ENCODE measurements around the gene ZBTB20. TPM values are rescaled to one million over a fixed set of nuclear protein-coding genes. Genes with fewer than 3 reads are reported as not detected.
A peak's percentile ranks its signal among the peaks of the same experiment; 100 is the strongest.

Gene ZBTB20
- total RNA-seq, 2 donors from 2014 or later, result 111 to 189 TPM

GRCh38 chr3:114336122-114336697 lies 810.9 kb downstream of the ZBTB20 start:
- H3K27ac ChIP-seq, result no peak overlapping the region
- no peak for DNase-seq (ENCODE audit: low spot score)
- WGBS, result 70% methylated on average over 1 of the region's 1 CpG
- intact Hi-C loops (cut with DNase I), result no loop called here
- H3K4me3 ChIP-seq, result no peak overlapping the region
- H3K9me3 ChIP-seq, result no peaks in the 10 kb centered on the region
- no peaks in the 10 kb centered on the region for H3K27me3 ChIP-seq (replicated peaks; ENCODE audit: insufficient read depth)
- no peaks in the 10 kb centered on the region for H3K36me3 ChIP-seq
- TF ChIP-seq CTCF (IDR thresholded peaks at IDR 0.05) (peak in 1 of 4 experiments; percentile 31), POLR2AphosphoS5 (IDR thresholded peaks at IDR 0.05) (no peak)
- H3K4me1 ChIP-seq (replicated peaks), result no peaks in the 10 kb centered on the region

GRCh38 chr3:114333923-114334240 lies 813.2 kb downstream of the ZBTB20 start:
- intact Hi-C loops (cut with DNase I), result no loop called here
- no peaks in the 10 kb centered on the region for H3K9me3 ChIP-seq
- no peaks in the 10 kb centered on the region for H3K36me3 ChIP-seq
- no peak overlapping the region for H3K4me3 ChIP-seq
- H3K27me3 ChIP-seq (replicated peaks; ENCODE audit: insufficient read depth), result no peaks in the 10 kb centered on the region
- no peaks in the 10 kb centered on the region for H3K4me1 ChIP-seq (replicated peaks)
- TF ChIP-seq POLR2AphosphoS5 (IDR thresholded peaks at IDR 0.05) (no peak), POLR2A (IDR thresholded peaks at IDR 0.05) (no peak), CTCF (IDR thresholded peaks at IDR 0.05) (no peak)
- no peak for DNase-seq (ENCODE audit: low spot score)
- WGBS, result 94% methylated on average over 2 of the region's 2 CpGs
- no peak overlapping the region for H3K27ac ChIP-seq

GRCh38 chr3:114333180-114333922 lies 813.7 kb downstream of the ZBTB20 start:
- no peak overlapping the region for H3K4me3 ChIP-seq
- no peaks in the 10 kb centered on the region for H3K9me3 ChIP-seq
- 75% methylated on average over 4 of the region's 4 CpGs for WGBS
- no peak overlapping the region for H3K27ac ChIP-seq
- no peak for DNase-seq (ENCODE audit: low spot score)
- H3K4me1 ChIP-seq (replicated peaks), result no peaks in the 10 kb centered on the region
- intact Hi-C loops (cut with DNase I), result no loop called here
- no peaks in the 10 kb centered on the region for H3K36me3 ChIP-seq
- TF ChIP-seq POLR2A (IDR thresholded peaks at IDR 0.05) (no peak), POLR2AphosphoS5 (IDR thresholded peaks at IDR 0.05) (no peak), CTCF (IDR thresholded peaks at IDR 0.05) (no peak)
- H3K27me3 ChIP-seq (replicated peaks; ENCODE audit: insufficient read depth), result no peaks in the 10 kb centered on the region

DNA sequence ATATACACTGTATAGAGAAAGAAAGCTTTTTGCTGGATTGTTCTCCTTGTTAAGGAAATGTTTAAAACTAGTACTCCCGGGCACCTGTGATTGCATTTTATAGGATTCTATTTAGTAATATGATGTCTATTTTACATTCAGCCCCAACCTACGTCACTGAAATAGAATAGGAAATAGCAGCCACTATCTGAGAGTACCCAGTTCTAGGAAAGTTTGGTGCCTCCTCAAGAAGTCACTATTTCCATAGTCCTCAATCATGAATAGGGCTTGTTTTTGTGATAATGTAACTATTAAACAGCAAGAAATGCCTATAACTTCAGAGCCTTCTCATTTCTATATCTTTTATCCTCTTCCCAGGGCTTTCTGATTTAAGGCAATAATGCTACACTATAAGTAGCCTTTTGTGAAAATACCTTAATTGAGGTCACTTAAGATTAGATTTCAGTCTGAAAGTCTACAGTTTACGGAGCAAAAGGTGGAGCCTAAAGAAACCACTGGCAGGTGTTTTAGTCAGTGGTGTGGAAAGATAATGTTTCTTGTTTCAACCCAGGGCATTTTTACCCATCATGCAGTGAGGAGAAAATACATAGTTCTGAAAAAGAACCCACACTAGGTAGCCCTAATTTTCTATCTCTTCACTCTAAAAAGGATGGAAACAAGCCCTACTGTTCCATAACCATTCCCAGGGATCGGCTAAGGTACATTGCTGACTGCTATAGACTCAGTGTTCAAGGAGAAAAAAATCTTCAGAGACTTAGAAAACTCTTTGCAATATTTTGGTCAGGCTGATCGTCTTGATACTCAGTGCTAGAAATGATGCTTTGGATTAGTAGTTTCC lies 814.5 kb downstream of the ZBTB20 start:
- WGBS, result 88% methylated on average over 5 of the region's 5 CpGs
- no peak for DNase-seq (ENCODE audit: low spot score)
- Histone ChIP-seq H3K4me3 (no peak overlapping the region), H3K27me3 (replicated peaks; ENCODE audit: insufficient read depth) (no peaks in the 10 kb centered on the region), H3K4me1 (replicated peaks) (no peaks in the 10 kb centered on the region), H3K9me3 (no peaks in the 10 kb centered on the region), H3K36me3 (no peaks in the 10 kb centered on the region), H3K27ac (no peak overlapping the region)
- intact Hi-C loops (cut with DNase I), result no loop called here
- no peak for TF ChIP-seq POLR2AphosphoS5 (IDR thresholded peaks at IDR 0.05)
- no peak for TF ChIP-seq CTCF (IDR thresholded peaks at IDR 0.05)
- no peak for TF ChIP-seq POLR2A (IDR thresholded peaks at IDR 0.05)
